HG02642 (cell line): ENCODE data around the gene LCN12.

ENCODE experiments used
- ATAC-seq: cut with Tn5 transposase; IDR thresholded peaks from one replicate; pipeline ENCODE4 v1.9.1; 2021; ENCODE audit warnings: mild to moderate bottlenecking; ENCODE audit not compliant: unreplicated experiment, poor library complexity

Gene LCN12

DNA sequence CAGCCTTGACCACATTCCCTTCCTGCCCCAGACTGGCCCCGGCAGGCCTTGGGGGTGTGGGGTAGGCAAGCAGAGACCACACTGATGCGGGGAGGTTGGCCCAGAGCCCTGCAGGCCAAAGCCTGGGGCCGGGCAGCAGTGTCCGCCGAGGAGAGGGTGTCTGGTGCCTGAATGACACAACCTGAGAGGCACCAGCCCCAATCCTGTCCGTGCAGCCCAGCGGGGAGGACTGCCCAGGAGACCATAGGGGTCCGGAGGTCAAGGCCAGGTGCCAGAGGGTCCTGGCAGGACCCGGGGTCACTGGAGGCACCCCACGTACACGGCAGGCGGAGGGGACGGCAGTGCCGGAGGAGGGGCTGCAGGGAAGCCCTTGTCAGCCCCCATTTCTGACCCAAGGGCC, 19.7 kb downstream of the LCN12 start:
- no peak for ATAC-seq

DNA sequence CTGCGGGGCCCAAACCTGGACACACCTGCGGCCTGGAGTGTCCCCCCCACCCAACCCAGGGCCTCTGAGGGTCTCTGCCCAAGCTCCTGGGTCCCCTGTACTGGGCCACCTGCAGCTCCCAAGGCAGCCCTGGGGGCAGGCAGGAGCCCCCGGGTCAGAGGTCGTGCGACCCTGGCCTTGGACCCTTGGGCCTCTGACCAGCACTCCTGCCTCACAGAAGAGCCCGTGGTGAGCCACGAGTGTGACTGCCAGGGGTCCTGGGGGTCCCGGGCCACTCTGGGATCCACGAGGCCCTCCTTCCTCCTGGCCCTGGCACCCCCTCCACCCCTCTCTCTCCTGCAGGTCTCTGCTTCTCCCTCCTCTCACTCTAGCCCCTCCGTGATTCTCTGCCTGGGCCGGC, 20.3 kb downstream of the LCN12 start:
- ATAC-seq, result no peak

DNA sequence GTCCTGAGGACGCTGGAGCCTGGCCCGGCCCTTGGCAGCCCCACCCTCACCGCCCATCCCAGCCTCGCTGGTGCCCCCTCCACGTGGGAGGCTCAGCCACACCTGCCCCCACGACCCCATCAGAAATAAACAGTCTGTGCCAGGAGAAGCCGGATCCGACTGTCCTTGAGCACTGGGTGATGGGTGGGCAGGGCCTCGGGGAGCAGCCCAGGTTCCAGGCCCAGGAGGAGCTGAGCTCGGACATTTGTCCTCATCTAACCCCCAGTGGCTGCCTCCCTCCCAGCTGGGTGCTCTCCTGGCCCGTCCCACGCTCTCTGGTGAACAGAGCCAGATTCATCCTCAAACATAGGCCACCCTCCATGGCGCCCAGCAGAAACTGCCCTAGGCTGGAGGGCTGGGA, 20.7 kb downstream of the LCN12 start:
- no peak for ATAC-seq

DNA sequence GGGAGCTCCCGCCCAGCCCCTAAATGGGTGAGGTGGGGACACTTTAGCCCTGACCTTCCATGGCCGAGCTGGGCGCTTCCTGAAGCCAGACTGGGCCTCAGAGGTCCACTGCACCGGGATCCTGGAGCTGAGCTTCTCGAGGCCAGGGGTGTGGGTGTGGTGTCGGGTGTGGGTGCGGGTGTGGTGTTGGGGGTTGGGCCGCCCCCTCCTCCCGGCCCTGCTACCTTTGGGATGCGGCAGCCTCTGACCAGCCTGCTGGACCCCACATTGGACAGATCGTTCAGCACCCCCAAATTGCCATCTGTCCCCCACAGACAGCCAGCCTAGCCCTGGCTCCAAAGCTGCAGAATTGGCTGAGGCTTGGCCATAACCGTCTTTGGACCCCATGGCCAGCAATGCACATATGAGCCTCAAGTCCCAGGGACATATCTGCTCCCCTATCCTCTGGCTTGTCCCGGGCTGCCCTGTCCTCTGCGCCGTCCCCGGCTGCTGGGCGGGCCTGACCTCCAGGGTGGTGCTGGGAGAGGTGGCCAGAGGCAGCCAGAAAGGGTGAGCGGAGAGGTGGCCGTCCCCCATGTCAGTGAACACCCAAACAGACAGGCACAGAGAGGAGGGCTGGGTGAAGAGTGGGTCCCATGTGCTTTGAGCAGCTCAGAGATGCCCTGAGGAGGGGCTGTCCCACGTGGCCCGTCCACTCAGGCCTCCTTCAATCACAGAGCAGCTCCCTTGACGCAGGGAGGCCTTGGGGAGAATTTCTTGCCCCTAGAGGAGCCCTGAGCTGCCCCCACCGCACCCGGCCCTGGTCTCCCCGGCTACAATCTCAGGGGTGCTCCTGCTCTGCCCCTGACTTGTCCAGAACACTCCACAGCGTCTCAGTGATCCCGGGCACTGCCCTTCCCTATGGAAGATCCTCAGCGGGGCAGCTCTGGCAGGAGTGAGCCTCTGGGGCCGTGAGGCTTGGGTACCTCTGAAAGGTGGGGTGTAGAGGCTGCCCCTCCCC, 21.8 kb downstream of the LCN12 start:
- no peak for ATAC-seq

DNA sequence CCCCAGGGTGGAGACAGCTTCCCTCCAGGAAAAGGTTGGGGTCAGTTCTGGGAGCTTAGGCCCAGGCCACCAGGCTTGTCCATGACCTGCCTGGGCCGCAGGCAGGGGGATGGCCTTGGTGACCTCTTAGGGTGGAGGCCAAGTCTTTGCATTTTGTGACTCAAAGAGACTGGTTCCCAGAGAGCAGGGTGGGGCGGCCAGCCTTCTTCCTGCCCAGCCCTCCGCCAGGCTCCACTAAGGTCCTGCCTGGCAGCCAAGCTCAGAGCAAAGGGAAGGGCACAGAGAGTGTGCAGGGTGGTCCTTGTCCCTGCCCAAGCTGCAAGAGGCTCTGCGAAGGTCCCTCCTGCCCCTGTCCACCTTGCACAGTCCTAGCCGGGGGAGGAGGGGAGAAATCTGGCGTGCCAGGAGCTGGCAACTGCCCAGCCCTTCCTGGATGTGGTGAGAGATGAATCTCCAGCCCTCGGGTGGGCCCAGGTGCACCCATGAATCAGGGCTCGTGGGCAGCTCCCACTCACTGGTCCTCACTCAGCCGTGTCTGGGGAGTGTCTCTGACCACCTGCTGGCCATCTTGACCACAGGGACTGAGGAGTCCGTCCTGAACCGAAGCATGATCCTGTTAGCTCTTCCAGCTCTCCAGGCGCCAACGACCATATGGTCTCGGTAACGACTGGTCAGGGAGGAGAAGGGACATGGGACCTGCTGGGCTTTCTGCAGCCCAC, 22.9 kb downstream of the LCN12 start:
- no peak for ATAC-seq

DNA sequence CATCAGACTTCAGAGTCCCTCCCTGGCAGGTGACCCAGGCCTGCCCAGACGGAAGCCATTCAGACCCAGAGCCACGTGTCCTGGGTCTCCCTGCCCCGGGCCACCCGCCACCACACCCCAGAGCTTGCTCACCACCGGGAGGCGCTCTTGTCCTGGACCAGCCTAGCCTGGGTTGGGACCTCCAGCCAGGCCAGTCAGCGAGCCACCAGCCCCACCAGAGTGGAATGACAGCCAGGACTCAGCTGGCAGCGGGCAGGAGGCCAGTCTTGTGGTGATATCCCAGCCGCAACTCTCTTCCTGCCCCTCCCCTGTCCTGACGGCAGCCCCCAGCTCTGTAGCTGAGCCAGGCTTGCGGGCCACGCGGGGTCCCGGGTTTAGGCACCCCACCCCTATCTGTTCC, 23.6 kb downstream of the LCN12 start:
- ATAC-seq, result no peak

DNA sequence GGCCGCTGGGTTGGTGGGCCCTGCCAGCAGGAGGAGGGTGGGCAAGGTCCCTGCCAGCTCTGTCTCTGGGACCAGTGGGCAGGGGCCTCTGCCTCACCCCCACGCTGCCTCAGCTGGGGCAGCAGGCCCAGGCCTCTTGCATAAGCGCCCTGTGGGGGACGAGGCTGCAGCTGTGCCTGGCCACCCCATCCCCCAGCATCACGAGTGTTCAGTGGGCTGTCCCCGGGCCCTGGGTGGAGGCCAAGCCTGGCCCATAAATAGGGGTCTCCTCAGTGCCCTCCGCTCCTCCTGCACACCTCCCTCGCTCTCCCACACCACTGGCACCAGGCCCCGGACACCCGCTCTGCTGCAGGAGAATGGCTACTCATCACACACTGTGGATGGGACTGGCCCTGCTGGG, 25.1 kb downstream of the LCN12 start, which contains the start of gene PTGDS:
Gene PTGDS, plus strand, starts transcription at position 282 of the 400 bp plus-strand sequence. Its CDS starts 75 bp downstream, at position 357.
- no peak for ATAC-seq

DNA sequence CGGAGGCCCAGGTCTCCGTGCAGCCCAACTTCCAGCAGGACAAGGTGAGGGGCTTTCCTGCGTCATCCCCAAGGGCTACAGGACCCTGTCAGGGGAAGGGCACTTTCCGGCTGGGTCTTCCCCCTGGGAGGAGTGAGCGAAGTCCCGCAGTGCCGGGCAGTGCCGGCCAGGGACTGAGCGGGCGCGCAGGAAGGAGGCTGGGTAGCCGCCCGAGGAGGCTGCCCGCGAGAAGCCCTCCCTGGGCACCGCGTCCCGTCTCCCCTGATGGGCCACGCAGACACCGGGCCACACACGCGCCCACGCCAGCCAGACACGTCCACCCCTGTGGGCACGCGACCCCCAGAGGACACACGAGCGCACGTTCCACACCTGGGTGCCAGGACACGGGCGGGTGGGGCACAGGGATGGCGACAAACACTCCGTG, 25.6 kb downstream of the LCN12 start:
- ATAC-seq, result no peak

DNA sequence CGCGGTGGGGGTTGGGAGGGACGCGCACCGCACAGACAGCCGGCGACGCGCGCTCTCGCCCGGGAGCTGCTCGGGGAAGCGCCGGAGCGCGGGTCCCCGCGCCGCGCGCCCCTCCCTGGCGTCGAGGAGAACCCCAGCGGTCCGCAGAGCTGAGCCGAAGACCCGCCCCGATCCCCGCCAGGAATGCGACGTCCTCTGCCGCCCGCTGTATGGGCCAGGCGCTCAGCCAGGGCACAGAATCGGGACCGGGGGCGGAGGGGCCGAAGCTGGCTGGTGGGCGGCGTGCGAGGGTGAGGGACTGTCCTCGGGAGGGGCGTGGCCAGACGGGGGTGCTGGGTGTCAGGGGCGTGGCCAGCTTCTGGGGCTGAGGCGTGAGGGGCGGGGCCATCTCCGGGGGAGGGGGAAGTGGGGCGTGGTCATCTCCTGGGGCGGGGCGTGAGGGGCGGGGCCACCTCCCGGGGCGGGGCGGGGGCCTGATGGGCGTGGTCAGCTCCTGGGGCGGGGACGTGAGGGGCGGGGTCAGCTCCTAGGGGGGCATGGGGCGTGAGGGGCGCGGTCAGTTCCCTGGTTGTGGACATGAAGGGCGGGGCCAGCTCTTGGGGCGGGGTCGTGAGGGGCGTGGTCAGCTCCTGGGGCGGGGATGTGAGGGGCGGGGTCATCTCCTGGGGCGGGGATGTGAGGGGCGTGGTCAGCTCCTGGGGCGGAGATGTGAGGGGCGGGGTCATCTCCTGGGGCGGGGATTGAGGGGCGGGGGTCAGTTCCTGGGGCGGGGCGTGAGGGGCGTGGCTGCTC, 26.2 kb downstream of the LCN12 start:
- ATAC-seq, result no peak

DNA sequence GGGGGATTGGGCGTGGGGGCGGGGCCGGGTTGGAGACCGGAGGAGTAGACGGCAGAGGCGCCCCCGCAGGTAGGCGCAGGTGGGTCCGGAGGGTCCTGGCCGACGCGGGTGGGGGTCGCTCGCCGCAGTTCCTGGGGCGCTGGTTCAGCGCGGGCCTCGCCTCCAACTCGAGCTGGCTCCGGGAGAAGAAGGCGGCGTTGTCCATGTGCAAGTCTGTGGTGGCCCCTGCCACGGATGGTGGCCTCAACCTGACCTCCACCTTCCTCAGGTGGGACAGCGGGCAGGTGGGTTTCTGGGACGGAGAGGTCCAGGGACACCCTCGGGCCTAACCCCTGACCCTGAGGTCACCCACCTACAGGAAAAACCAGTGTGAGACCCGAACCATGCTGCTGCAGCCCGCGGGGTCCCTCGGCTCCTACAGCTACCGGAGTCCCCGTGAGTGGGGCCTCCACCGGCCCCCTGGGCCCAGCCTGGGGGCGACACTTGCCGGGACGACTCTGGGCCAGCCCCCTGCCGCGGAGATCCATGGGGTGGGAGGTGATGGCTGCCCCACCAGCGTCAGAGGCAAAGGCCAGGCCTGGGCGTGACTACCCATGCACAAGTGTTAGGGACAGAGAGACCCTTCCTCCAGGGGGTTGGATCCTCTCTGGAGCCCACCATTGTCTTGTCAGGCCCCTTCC, 26.9 kb downstream of the LCN12 start:
- ATAC-seq, result no peak

DNA sequence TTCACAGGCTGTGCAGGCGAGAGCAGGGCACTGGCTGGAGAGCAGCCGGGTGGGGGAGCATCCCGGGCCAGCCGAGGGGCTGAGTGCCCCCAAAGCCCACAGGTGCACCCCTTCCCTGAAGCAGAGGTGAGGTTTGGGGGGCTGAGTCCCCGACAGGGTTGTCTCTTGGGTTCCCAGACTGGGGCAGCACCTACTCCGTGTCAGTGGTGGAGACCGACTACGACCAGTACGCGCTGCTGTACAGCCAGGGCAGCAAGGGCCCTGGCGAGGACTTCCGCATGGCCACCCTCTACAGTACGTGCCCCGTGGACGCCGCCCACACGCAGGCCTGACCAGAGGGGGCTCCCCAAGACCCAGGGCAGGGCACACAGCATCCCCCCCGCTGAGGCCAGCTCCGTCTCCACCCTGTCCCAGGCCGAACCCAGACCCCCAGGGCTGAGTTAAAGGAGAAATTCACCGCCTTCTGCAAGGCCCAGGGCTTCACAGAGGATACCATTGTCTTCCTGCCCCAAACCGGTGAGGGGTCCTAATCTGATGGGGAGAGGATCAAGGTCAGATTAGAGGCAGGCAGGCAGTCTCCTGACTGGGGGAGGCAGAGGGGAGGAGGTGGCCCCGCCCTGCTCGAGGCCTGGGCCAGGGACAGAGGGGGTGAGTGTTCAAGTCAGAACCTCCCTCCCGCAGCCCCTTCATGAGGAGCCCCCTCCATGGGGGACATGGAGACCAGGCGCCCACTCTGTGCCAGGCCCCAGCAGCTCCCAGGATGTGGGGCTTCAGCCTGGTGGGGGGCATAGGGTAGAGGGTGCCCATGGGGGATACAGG, 27.9 kb downstream of the LCN12 start:
- no peak for ATAC-seq

DNA sequence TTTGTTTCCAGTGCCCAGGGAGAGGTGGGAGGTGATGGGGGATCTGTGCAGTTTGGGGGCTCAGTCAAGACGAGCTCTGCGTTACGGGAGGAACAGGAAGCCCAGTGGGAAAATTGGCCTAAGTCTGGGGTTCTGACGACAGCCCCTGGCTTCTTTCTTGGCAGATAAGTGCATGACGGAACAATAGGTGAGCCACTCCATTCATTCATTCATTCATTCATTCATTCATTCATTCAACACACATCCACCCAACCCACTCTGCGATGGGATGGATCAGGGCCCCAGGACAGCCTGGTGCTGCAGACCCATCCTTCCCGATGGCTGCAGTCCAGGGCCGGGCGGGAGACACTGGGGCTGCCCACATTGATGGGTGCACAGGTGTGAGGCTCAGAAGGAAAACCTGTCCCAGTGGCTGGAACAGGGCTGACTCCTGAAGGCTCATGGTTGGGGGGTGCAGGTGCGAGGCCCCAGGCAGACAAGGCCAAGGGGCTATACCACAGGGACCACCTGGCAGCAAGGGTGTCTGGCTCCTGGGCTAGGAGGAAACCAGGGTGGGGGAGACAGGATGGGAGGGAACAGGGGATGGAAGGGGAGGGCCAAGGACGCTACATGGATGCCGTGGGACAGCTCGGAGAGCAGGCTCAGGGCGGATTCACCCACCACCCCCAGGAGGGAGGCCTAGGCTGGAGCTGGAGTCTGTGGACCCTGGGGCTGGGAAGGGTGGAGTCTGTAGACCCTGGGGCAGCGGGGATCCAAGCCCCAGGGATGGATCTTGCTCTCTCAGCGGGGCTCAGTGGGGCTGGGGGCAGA, 28.8 kb downstream of the LCN12 start:
- no peak for ATAC-seq

DNA sequence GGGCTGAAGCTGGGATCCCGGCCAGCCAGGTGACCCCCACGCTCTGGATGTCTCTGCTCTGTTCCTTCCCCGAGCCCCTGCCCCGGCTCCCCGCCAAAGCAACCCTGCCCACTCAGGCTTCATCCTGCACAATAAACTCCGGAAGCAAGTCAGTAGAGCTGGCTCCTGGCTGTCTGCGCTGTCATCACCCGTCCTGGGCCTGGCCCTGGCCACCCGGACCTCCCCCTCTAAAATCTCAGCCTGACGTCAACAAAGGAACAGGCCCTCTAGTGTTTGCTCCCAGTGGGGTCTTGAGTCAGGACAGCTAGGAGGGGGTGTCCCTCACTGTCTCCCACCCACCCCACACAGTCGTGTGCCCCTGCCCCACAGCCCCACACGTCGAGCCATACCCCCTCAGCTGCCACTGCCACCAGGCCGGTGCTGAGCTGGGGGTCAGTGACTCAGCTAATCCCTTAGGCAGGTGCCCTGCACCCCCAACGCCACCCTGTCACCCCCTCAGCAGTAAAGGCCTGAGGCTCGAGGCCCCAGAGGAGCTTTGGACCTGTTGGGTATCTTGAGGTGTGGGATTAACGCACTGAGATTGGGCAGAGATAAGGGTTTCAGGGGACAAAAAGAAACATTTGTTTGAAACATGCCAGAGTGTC, 29.6 kb downstream of the LCN12 start:
- no peak for ATAC-seq

DNA sequence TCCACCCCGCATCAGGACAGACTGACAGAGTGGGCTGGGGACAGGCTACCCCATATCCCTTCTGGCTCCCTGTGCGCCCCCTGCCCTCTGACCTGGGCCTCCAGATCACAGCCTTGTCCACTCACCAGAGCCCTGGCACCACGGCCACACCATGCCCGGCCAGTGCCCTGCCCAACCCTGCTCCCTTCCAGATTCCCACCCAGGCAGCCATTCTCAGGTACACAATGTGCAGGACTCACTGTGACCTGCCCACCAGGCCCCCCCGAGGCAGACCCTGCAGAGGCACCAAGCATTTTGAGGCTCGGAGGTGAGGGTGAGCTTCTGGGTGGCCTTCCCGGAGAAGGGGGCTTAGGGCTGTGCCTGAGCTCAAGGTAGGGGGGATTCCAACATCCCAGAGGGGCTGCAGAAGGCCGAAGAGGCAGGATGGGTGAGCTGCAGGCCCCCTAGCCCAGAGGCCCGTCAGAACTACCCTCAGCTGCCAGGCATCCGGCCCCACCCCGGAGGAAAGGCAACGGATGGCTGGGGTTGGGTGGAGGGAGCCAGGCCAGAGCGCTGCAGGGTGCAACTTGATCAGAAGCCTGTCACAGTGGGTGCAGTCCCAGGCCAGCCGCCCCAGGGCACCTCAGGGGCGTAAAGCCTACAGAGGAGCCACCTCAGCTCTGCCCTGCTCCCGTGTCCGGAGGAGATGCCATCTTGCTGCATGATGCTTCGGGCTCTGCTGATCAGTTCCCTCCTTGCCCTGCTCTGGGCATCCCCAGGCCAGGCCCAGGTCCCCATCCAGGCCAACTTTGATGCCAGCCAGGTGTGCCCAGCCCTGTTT, 30.4 kb downstream of the LCN12 start, which contains the start of gene LCNL1:
Gene LCNL1, plus strand, starts transcription at position 762 of the 820 bp plus-strand sequence. CDS start 594 bp downstream, outside the sequence.
- ATAC-seq, result no peak

DNA sequence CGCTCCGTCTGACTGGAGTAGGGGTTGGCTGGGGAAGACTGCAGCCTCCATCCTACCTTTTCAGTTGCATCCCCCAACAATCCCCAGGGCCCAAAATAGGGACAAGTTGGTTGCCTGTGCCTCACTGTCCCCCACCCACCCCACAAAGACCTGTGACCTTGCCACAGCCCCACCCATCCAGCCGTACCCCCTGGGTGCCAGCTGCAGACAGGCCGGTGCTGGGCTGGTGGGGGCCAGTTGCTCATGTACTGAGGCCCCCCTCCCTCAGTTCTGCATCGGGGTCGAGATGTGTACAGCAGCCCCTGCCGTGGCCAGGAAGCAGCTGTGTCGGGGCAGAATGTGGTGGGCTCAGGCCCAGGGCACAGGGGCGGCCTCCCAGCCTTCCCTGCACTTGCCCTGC, 31.1 kb downstream of the LCN12 start:
- no peak for ATAC-seq

DNA sequence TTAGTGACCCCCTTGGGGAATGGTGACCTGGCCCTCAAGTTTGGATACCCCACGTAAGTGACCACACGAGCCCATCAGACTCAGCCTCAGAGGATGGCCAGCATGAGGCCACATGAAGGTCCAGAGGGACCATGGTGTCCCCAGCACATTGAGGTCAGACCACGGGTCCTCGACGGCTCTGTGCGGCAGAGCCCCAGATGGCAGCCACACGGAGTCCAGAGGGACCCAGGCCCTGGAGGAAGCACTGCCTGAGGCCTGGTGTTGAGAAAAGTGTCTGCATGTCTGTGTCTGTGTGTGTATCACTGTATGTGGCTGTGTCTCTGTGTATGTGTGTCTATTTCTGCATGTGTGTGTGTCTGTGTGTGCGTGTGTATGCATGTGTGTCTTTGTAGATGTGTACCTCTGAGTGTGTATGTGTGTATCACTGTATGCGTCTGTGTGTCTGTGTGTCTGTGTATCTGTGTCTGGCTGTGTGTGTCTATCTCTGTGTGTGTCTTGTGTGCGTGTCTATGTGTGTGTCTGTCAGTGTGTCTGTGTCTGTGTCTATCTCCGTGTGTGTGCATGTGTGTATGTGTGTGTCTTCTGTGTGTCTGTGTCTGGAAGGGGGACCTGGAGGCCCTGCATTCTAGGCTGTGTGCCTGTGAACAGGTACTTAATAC, 31.7 kb downstream of the LCN12 start:
- ATAC-seq, result no peak
